ENCODE measurements around the gene NLRP3. TPM values are rescaled to one million over a fixed set of nuclear protein-coding genes. Genes with fewer than 3 reads are reported as not detected.

The NLRP3 gene
- total RNA-seq, 3 donors from 2014 or later, result 0.66 to 7.8 (median 3.2) TPM

- TF ChIP-seq POLR2A (IDR thresholded peaks at IDR 0.05) (no peak), POLR2AphosphoS5 (IDR thresholded peaks at IDR 0.05) (no peak), CTCF (IDR thresholded peaks at IDR 0.05) (no peak)
- Histone ChIP-seq H3K9me3 (no peaks in the 10 kb centered on the region), H3K4me1 (no peaks in the 10 kb centered on the region), H3K4me3 (no peak overlapping the region), H3K27me3 (peaks cover 0 to 5% of the 10 kb centered on the region in 2 donors), H3K36me3 (no peaks in the 10 kb centered on the region), H3K27ac (no peak overlapping the region)
- DNase-seq (ENCODE audit: low spot score in 2 of 2), result no peak
- intact Hi-C loops (cut with DNase I; ENCODE audit: low total_unique reads), result no loop called here
Measured at GRCh38 chr1:247440001-247440620, 24.1 kb downstream of the NLRP3 start.

- peak overlapping the region in 1 of 2 donors; percentile 66 for H3K27ac ChIP-seq
Measured at GRCh38 chr1:247441606-247442005, 25.6 kb downstream of the NLRP3 start.

GRCh38 chr1:247442164-247442563 is 26.2 kb downstream of the NLRP3 start:
- no peaks in the 10 kb centered on the region for H3K9me3 ChIP-seq
- H3K36me3 ChIP-seq, result no peaks in the 10 kb centered on the region
- H3K4me1 ChIP-seq, result no peaks in the 10 kb centered on the region
- DNase-seq (ENCODE audit: low spot score in 2 of 2), result no peak
- H3K4me3 ChIP-seq, result no peak overlapping the region
- H3K27me3 ChIP-seq, result peaks cover 0 to 5% of the 10 kb centered on the region in 2 donors
- no peak for TF ChIP-seq POLR2AphosphoS5 (IDR thresholded peaks at IDR 0.05)
- TF ChIP-seq CTCF (IDR thresholded peaks at IDR 0.05), result no peak
- no peak for TF ChIP-seq POLR2A (IDR thresholded peaks at IDR 0.05)
- no peak overlapping the region for H3K27ac ChIP-seq
- intact Hi-C loops (cut with DNase I; ENCODE audit: low total_unique reads), result no loop called here

More at GRCh38 chr1:247441606-247442005, 25.6 kb downstream of the NLRP3 start:
- Histone ChIP-seq H3K27me3 (peaks cover 0 to 5% of the 10 kb centered on the region in 2 donors), H3K9me3 (no peaks in the 10 kb centered on the region), H3K4me1 (no peaks in the 10 kb centered on the region), H3K36me3 (no peaks in the 10 kb centered on the region), H3K4me3 (no peak overlapping the region)
- DNase-seq (ENCODE audit: low spot score in 2 of 2), result no peak
- TF ChIP-seq POLR2AphosphoS5 (IDR thresholded peaks at IDR 0.05) (no peak), CTCF (IDR thresholded peaks at IDR 0.05) (no peak), POLR2A (IDR thresholded peaks at IDR 0.05) (no peak)
- intact Hi-C loops (cut with DNase I; ENCODE audit: low total_unique reads), result no loop called here

- Histone ChIP-seq H3K9me3 (no peaks in the 10 kb centered on the region), H3K4me1 (no peaks in the 10 kb centered on the region), H3K4me3 (no peak overlapping the region), H3K27ac (no peak overlapping the region), H3K36me3 (no peaks in the 10 kb centered on the region), H3K27me3 (peaks cover 0 to 5% of the 10 kb centered on the region in 2 donors)
- intact Hi-C loops (cut with DNase I; ENCODE audit: low total_unique reads), result no loop called here
- TF ChIP-seq POLR2A (IDR thresholded peaks at IDR 0.05) (no peak), CTCF (IDR thresholded peaks at IDR 0.05) (no peak), POLR2AphosphoS5 (IDR thresholded peaks at IDR 0.05) (no peak)
- no peak for DNase-seq (ENCODE audit: low spot score in 2 of 2)
Measured at GRCh38 chr1:247443641-247444040, 27.7 kb downstream of the NLRP3 start.

- H3K27me3 ChIP-seq, result peaks cover 0 to 5% of the 10 kb centered on the region in 2 donors
- H3K9me3 ChIP-seq, result no peaks in the 10 kb centered on the region
- intact Hi-C loops (cut with DNase I; ENCODE audit: low total_unique reads), result no loop called here
- DNase-seq (ENCODE audit: low spot score in 2 of 2), result no peak
- TF ChIP-seq POLR2A (IDR thresholded peaks at IDR 0.05), result no peak
- H3K4me3 ChIP-seq, result no peak overlapping the region
- no peak overlapping the region for H3K27ac ChIP-seq
- no peaks in the 10 kb centered on the region for H3K4me1 ChIP-seq
- no peaks in the 10 kb centered on the region for H3K36me3 ChIP-seq
Measured at GRCh38 chr1:247444571-247444970, 28.6 kb downstream of the NLRP3 start.
